Heart left ventricle (tissue), 16 donors: ENCODE data around the gene PDCD1. TPM values are rescaled to one million over a fixed set of nuclear protein-coding genes. Genes with fewer than 3 reads are reported as not detected.
"Not testable (repeated sequence)": the region's sequence is repeated elsewhere in the genome, so short reads cannot be mapped to it uniquely, and the experiment has no call there.

Source experiments
- ATAC-seq, 4 donors: fragments of 200-7000 bp; cut with Tn5 transposase; one replicate each; pipeline ENCODE4 v1.9.1; 2020 to 2022; ENCODE audit warnings: moderate library complexity in 4 of 4, mild to moderate bottlenecking in 3 of 4, moderate number of reproducible peaks in 1 of 4
- DNase-seq, 5 donors: peaks; one replicate each; pipeline ENCODE4 v3.0.0-alpha.2; 2020
- H3K27ac ChIP-seq, 12 donors: fragments of 200-600 bp; sonication (generic) in 4 of 12; one replicate each; pipeline versions ENCODE4 v1.5.0 to v1.8.0; 2016 to 2022; ENCODE audit warnings: mild to moderate bottlenecking in 2 of 12
- H3K27me3 ChIP-seq, 9 donors: fragments of 200-600 bp; sonication (generic) in 2 of 9; one replicate each; pipeline versions ENCODE4 v1.5.1 to v1.8.0; 2016 to 2022; ENCODE audit warnings: mild to moderate bottlenecking in 3 of 9
- H3K36me3 ChIP-seq, 9 donors: fragments of 200-600 bp; sonication (generic) in 2 of 9; one replicate each; pipeline versions ENCODE4 v1.5.0 to v1.8.0; 2018 to 2022; ENCODE audit warnings: mild to moderate bottlenecking in 2 of 9
- H3K4me1 ChIP-seq, 12 donors: fragments of 200-600 bp; sonication (generic) in 4 of 12; one replicate each; pipeline versions ENCODE4 v1.5.0 to v1.8.0; 2016 to 2022; ENCODE audit warnings: mild to moderate bottlenecking in 3 of 12
- H3K4me3 ChIP-seq, 12 donors: fragments of 200-600 bp; sonication (generic) in 4 of 12; one replicate each; pipeline versions ENCODE4 v1.5.0 to v1.8.0; 2017 to 2022; ENCODE audit warnings: mild to moderate bottlenecking in 9 of 12, moderate library complexity in 4 of 12
- H3K9me3 ChIP-seq, 12 donors: fragments of 200-600 bp; sonication (generic) in 4 of 12; one replicate each; pipeline versions ENCODE4 v1.5.0 to v1.8.0; 2016 to 2022; ENCODE audit warnings: mild to moderate bottlenecking in 1 of 12
- POLR2A ChIP-seq, 2 donors: fragments of 450-650 bp; IDR thresholded peaks; one replicate each; pipeline ENCODE4 v1.6.1; 2017; ENCODE audit warnings: antibody characterized with exemption in 2 of 2, mild to moderate bottlenecking in 2 of 2, moderate library complexity in 2 of 2
- WGBS, 4 donors: extraction: QIAGEN DNeasy Blood & Tissue Kit in 2 of 4; methylation state at CpG; one replicate each; pipeline versions ENCODE4 v1.1.5 to v1.1.7; 2013 to 2018; 5-methylcytosine and 5-hydroxymethylcytosine counted together
- intact Hi-C, 10 donors: fragments of 100-400 bp; cut with DNase I; formaldehyde crosslinking; loops; one replicate each; pipeline versions ENCODE4 v1.11.1 to v1.14.2; 2022
- polyA plus RNA-seq, 2 donors: library from polyadenylated mRNA; stranded (reverse); fragments of 200-250 nt; gene quantifications; one replicate each; pipeline ENCODE4 v1.2.3, GENCODE V29; 2013
- total RNA-seq, 9 donors: library from RNA; depleted of rRNA in 2 of 9; stranded (reverse); fragments of >200 nt in 2 of 9; fragmentation: NEBNext Ultra II Directional in 3 of 9; extraction: Animal tissue kit (Norgen Biotek cat#: 25700) in 3 of 9; gene quantifications; one replicate each; pipeline versions ENCODE4 v1.1.0 to v1.2.4, GENCODE V29; 2016 to 2023
- TF ChIP-seq, protein P1 (sequence below), 12 donors: fragments of 200-600 bp; sonication (generic) in 4 of 12; IDR thresholded peaks; one replicate each; pipeline versions ENCODE4 v1.5.0 to v1.8.0; 2018 to 2022; ENCODE audit warnings: antibody characterized with exemption in 12 of 12, mild to moderate bottlenecking in 5 of 12
- donor health status: ischemic (EF 13 %, LVEDD 7.1; RV severe dilation, severe dysfunction).
- donor health status: healthy with polysubstance abuse.
- donor health status: DM: no; HTN: yes; CAD: no.
- donor health status: DM: no; HTN: no; CAD: no.
- donor health status: ischemic (EF 25% LVEDD 6.9; RV normal size, moderate dysfunction).
- donor health status: ischemic (EF 25% LVEDD 5.7; RV mildly dilated, moderate dysfunction).
- donor health status: healthy.
- donor health status: DM: yes; HTN: yes; CAD: no.
- donor health status: ischemic (EF 35%, LVEDD 5.7; RV mildly dilated, moderate dysfunction).
- donor health status: nonischemic (EF 11% LVEDD 7.7; RV severe dilation, severe dysfunction).
- donor health status: DM: yes; HTN: yes; CAD: no.
- donor health status: PGD.
- donor health status: ischemic (EF 29% LVEDD 5.4; RV normal size, mild dysfunction).
- donor health status: nonischemic (EF 23%, LVEDD 6.1; RV moderate dilation, normal function).

The PDCD1 gene
- total and polyA plus RNA-seq, 11 donors, result 0.27 to 7.6 (median 1.4) TPM

DNA sequence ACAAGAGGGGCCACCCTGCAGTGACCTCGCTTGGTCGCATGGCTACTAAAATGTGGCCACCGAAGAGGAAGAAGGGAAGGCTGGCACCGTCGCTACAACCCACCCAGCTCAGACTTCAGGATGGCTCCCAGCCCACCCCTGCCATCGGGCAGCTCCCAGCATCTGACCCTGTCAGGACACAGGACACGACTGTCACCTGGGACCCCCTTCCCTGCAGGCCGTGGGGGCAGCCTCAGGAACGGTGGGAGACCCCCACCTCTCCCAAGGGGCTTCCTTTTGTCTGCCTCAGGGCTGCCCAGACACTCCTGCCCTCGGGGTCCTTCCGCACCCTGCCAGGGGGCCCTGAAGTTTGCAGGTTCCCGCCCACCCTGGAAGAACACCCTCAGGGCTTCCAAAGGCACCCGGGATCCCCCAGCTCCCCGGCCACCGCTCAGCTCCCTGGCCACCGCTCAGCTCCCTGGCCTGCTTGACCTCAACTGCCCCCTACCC, 18.5 kb upstream of the PDCD1 start:
- intact Hi-C loops, result loop anchor here in 8 of 10 donors (5.0 to 10.0 kb wide), 5 partner anchors 140 to 172 kb away; partner anchors contain the start of genes D2HGDH (in 2 of the 8) and ING5 (in 1 of the 8)
- no peak for ATAC-seq
- Histone ChIP-seq H3K27me3 (no peaks in the 10 kb centered on the region), H3K27ac (no peak overlapping the region), H3K9me3 (peaks cover 0 to 8% (median 0%) of the 10 kb centered on the region in 12 donors), H3K36me3 (no peaks in the 10 kb centered on the region), H3K4me1 (peaks cover 0 to 18% (median 8%) of the 10 kb centered on the region in 12 donors), H3K4me3 (no peak overlapping the region)
- peak in 1 of 5 donors; percentile 57 for DNase-seq
- 67 to 78% (median 72%) methylated on average over 11 to 16 of the region's 16 CpGs for WGBS, 4 donors
- TF ChIP-seq, protein P1, sequence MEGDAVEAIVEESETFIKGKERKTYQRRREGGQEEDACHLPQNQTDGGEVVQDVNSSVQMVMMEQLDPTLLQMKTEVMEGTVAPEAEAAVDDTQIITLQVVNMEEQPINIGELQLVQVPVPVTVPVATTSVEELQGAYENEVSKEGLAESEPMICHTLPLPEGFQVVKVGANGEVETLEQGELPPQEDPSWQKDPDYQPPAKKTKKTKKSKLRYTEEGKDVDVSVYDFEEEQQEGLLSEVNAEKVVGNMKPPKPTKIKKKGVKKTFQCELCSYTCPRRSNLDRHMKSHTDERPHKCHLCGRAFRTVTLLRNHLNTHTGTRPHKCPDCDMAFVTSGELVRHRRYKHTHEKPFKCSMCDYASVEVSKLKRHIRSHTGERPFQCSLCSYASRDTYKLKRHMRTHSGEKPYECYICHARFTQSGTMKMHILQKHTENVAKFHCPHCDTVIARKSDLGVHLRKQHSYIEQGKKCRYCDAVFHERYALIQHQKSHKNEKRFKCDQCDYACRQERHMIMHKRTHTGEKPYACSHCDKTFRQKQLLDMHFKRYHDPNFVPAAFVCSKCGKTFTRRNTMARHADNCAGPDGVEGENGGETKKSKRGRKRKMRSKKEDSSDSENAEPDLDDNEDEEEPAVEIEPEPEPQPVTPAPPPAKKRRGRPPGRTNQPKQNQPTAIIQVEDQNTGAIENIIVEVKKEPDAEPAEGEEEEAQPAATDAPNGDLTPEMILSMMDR (IDR thresholded peaks at IDR 0.05), result no peak
- no peak for TF ChIP-seq POLR2A (IDR thresholded peaks at IDR 0.05)

GRCh38 chr2:241876528-241877196, 18.0 kb upstream of the PDCD1 start:
- peak in 1 of 5 donors; percentile 58 for DNase-seq
- intact Hi-C loops, result loop anchor here in 8 of 10 donors (5.0 to 10.0 kb wide), 5 partner anchors 139 to 172 kb away; partner anchors contain the start of genes D2HGDH (in 2 of the 8) and ING5 (in 1 of the 8)

GRCh38 chr2:241875754-241876527, 17.2 kb upstream of the PDCD1 start:
- not testable (repeated sequence) for H3K4me1 ChIP-seq, H3K4me3 ChIP-seq, H3K9me3 ChIP-seq, ATAC-seq, H3K27ac ChIP-seq, H3K36me3 ChIP-seq, H3K27me3 ChIP-seq
- peak in 3 of 5 donors; percentile 61 to 72 (median 66) for DNase-seq
- 47 to 55% (median 51%) methylated on average over 17 to 22 of the region's 22 CpGs for WGBS, 4 donors
- TF ChIP-seq, protein P1 (IDR thresholded peaks at IDR 0.05), result peak in 10 of 12 donors; percentile 22 to 62 (median 42)
- intact Hi-C loops, result loop anchor here in 8 of 10 donors (5.0 to 10.0 kb wide), 5 partner anchors 139 to 171 kb away; partner anchors contain the start of genes D2HGDH (in 2 of the 8) and ING5 (in 1 of the 8)

More at GRCh38 chr2:241876528-241877196, 18.0 kb upstream of the PDCD1 start:
- no peak for ATAC-seq
- 80 to 92% (median 84%) methylated on average over 11 to 18 of the region's 18 CpGs for WGBS, 4 donors
- Histone ChIP-seq H3K9me3 (peaks cover 0 to 8% (median 0%) of the 10 kb centered on the region in 12 donors), H3K27me3 (no peaks in the 10 kb centered on the region), H3K27ac (no peak overlapping the region), H3K4me1 (peaks cover 0 to 12% (median 3%) of the 10 kb centered on the region in 12 donors), H3K4me3 (no peak overlapping the region), H3K36me3 (no peaks in the 10 kb centered on the region)
- TF ChIP-seq POLR2A (IDR thresholded peaks at IDR 0.05), result no peak
- TF ChIP-seq, protein P1 (IDR thresholded peaks at IDR 0.05), result no peak
